HUES64 (cell line): ENCODE measurements around the gene FBXO39. TPM values are rescaled to one million over a fixed set of nuclear protein-coding genes. Genes with fewer than 3 reads are reported as not detected.
A peak's percentile ranks its signal among the peaks of the same experiment; 100 is the strongest.
"Not testable (repeated sequence)": the region's sequence is repeated elsewhere in the genome, so short reads cannot be mapped to it uniquely, and the experiment has no call there.

Experiments
- H3K27ac ChIP-seq: 2 replicates; pipeline ENCODE4 v1.7.0; 2013; ENCODE audit warnings: low read depth, low read length, inconsistent platforms
- H3K27me3 ChIP-seq: 2 replicates; pipeline ENCODE4 v1.6.1; 2013; ENCODE audit warnings: mild to moderate bottlenecking, low read length; ENCODE audit not compliant: insufficient read depth
- H3K36me3 ChIP-seq: 2 replicates; pipeline ENCODE4 v1.6.1; 2013; ENCODE audit warnings: mild to moderate bottlenecking, low read length; ENCODE audit not compliant: insufficient read depth
- H3K4me1 ChIP-seq: 2 replicates; pipeline ENCODE4 v1.6.1; 2013; ENCODE audit warnings: mild to moderate bottlenecking, low read length, moderate library complexity; ENCODE audit not compliant: insufficient read depth
- H3K4me3 ChIP-seq: 2 replicates; pipeline ENCODE4 v1.5.1; 2013; ENCODE audit warnings: mild to moderate bottlenecking, low read length, moderate library complexity
- H3K9ac ChIP-seq: 2 replicates; pipeline ENCODE4 v1.6.1; 2013; ENCODE audit warnings: mild to moderate bottlenecking, low read depth, low read length
- H3K9me3 ChIP-seq: 2 replicates; pipeline ENCODE4 v1.6.1; 2013; ENCODE audit warnings: low read depth, low read length; ENCODE audit not compliant: insufficient read depth
- WGBS: fragments of 150-250, 120-280 bp; methylation state at CpG from one replicate; pipeline ENCODE4 v1.1.7; 2013; ENCODE audit warnings: missing lambda C conversion rate; 5-methylcytosine and 5-hydroxymethylcytosine counted together
- polyA plus RNA-seq, 2 experiments: library from polyadenylated mRNA; stranded (reverse); fragments of 50-300 nt; gene quantifications; one replicate each; pipeline ENCODE4 v1.2.3, GENCODE V29; 2013

FBXO39 gene
- polyA plus RNA-seq (2013, experiment 1 of 2): not detected
- polyA plus RNA-seq (2013, experiment 2 of 2): not detected

- H3K27me3 ChIP-seq: peaks cover 46% of the 10 kb centered on the region
Observed at GRCh38 chr17:6775871-6776405, at the start of gene FBXO39. Gene FBXO39, plus strand, starts transcription at chr17:6776215. Its CDS starts 3,654 bp downstream, at chr17:6779869.

GRCh38 chr17:6729531-6729930, 46.5 kb upstream of the FBXO39 start:
- H3K9ac ChIP-seq: no peak overlapping the region
- peaks cover 6% of the 10 kb centered on the region; the same call in 1 of the 2 replicates for H3K27me3 ChIP-seq
- no peaks in the 10 kb centered on the region for H3K4me1 ChIP-seq
- 79% methylated on average over 4 of the region's 4 CpGs for WGBS
- H3K27ac ChIP-seq: no peak overlapping the region
- H3K36me3 ChIP-seq: no peaks in the 10 kb centered on the region
- H3K9me3 ChIP-seq: no peaks in the 10 kb centered on the region
- H3K4me3 ChIP-seq: no peak overlapping the region

More at GRCh38 chr17:6775871-6776405, at the start of gene FBXO39:
- H3K27ac ChIP-seq: no peak within 1 kb of the TSS
- no peaks in the 10 kb centered on the region for H3K9me3 ChIP-seq
- peak within 1 kb of the TSS; percentile 46; the same call in 1 of the 2 replicates for H3K9ac ChIP-seq
- H3K36me3 ChIP-seq: no peaks in the 10 kb centered on the region
- peak within 1 kb of the TSS; percentile 55 for H3K4me3 ChIP-seq
- H3K4me1 ChIP-seq: no peaks in the 10 kb centered on the region
- WGBS: 4% methylated on average over 49 of the region's 49 CpGs

DNA sequence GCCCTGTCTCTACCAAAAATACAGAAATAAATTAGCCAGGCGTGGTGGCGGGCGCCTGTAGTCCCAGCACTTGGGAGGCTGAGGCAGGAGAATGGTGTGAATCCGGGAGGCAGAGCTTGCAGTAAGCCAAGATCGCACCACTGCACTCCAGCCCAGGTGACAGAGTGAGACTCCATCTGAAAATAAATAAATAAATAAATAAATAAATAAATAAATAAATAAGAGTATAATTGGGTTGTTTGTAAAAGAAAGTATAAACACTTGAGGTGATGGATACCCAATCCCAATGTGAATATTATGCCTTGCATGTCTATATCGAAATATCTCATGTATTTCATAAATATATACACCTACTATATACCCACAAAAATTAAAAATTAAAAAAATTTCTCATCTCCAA, 29.4 kb upstream of the FBXO39 start:
- H3K27ac ChIP-seq, H3K9ac ChIP-seq, H3K4me1 ChIP-seq, H3K9me3 ChIP-seq, H3K4me3 ChIP-seq, H3K36me3 ChIP-seq, H3K27me3 ChIP-seq: not testable (repeated sequence)
- WGBS: 92% methylated on average over 6 of the region's 6 CpGs

- no peak overlapping the region for H3K4me3 ChIP-seq
- H3K27ac ChIP-seq: no peak overlapping the region
- H3K9me3 ChIP-seq: no peaks in the 10 kb centered on the region; the same call in 1 of the 2 replicates
- no peak overlapping the region for H3K9ac ChIP-seq
- H3K4me1 ChIP-seq: peaks cover 17% of the 10 kb centered on the region
- no peaks in the 10 kb centered on the region for H3K27me3 ChIP-seq
- no peaks in the 10 kb centered on the region for H3K36me3 ChIP-seq
Observed at GRCh38 chr17:6748617-6749016, 27.4 kb upstream of the FBXO39 start.

DNA sequence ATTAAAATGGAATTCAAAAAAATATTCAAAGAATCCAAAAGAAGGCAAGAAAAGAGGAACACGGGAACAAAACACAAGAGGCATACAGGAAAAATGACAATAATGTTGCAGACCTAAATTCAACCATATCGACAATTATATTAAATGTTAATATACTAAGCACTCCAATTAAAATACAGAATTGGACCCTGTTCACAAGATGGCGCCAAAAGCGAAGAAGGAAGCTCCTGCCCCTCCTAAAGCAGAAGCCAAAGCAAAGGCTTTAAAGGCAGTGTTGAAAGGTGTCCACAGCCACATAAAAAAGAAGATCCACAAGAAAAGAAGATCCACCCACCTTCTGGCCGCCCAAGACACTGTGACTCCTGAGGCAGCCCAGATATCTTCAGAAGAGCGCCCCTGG, 26.5 kb upstream of the FBXO39 start:
- Histone ChIP-seq H3K9me3 (no peaks in the 10 kb centered on the region; the same call in 1 of the 2 replicates), H3K36me3 (no peaks in the 10 kb centered on the region), H3K27me3 (no peaks in the 10 kb centered on the region), H3K4me3 (no peak overlapping the region), H3K9ac (no peak overlapping the region), H3K27ac (no peak overlapping the region), H3K4me1 (peaks cover 19% of the 10 kb centered on the region)
- WGBS: 92% methylated on average over 6 of the region's 6 CpGs

- peaks cover 24% of the 10 kb centered on the region for H3K4me1 ChIP-seq
- no peak overlapping the region for H3K4me3 ChIP-seq
- WGBS: 74% methylated on average over 6 of the region's 7 CpGs
- peak overlapping the region; percentile 8; the same call in 1 of the 2 replicates for H3K9ac ChIP-seq
- no peaks in the 10 kb centered on the region for H3K36me3 ChIP-seq
- H3K9me3 ChIP-seq: no peaks in the 10 kb centered on the region; the same call in 1 of the 2 replicates
- H3K27ac ChIP-seq: no peak overlapping the region
- H3K27me3 ChIP-seq: no peaks in the 10 kb centered on the region
Observed at GRCh38 chr17:6752068-6752909, 23.7 kb upstream of the FBXO39 start.

DNA sequence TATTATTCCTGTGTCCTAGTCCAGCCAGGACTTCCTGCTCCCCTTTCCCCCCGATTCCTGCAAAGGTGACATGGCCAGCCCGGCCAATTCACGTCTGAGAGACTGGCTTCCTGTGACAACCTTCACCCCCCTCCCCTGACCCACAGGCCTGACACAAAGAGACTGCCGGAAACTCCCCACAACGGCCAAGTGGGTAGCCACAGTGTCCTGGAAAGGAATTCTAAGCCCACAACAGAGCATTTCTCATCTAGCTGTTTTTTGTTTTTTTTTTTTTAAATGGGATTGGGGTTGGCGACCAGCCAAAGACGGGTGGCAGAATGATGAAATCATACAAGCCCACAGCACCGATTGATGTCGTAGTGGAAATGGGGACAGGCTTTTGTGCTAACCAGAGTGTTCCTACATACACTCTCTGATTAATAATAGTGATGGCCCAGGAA, 23.0 kb upstream of the FBXO39 start:
- Histone ChIP-seq H3K27ac (peak overlapping the region; percentile 47; the same call in 1 of the 2 replicates), H3K27me3 (no peaks in the 10 kb centered on the region), H3K4me1 (peaks cover 24% of the 10 kb centered on the region), H3K9ac (peak overlapping the region; percentile 8; the same call in 1 of the 2 replicates), H3K9me3 (no peaks in the 10 kb centered on the region; the same call in 1 of the 2 replicates), H3K4me3 (no peak overlapping the region), H3K36me3 (no peaks in the 10 kb centered on the region)
- WGBS: 61% methylated on average over 8 of the region's 9 CpGs

DNA sequence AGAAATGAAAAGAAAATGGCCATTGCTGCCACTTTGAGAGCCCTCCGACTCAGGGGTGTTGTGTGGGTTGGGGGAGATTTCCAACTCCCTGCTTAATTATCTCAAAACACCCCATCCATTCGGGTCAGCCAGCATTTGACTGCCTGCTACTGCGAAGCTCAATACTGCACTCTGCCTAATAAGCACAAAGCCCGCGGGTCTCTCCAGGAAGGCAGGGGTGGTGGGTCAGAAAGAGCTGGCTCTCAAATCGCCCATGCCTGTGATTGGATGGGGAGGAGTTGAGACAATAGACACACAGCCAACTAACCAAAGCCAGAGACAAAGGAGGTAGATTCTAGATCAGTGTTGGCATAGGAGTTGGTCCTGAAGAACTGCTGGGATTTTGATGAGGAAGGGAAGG, 22.5 kb upstream of the FBXO39 start:
- 84% methylated on average over 5 of the region's 6 CpGs for WGBS
- Histone ChIP-seq H3K27ac (peak overlapping the region; percentile 47), H3K9ac (0 out of 2 replicates have a peak overlapping the region, but pooled peaks have one; percentile 6), H3K4me1 (peaks cover 24% of the 10 kb centered on the region), H3K9me3 (no peaks in the 10 kb centered on the region; the same call in 1 of the 2 replicates), H3K27me3 (no peaks in the 10 kb centered on the region), H3K4me3 (no peak overlapping the region), H3K36me3 (no peaks in the 10 kb centered on the region)

- Histone ChIP-seq H3K9me3 (no peaks in the 10 kb centered on the region), H3K27me3 (no peaks in the 10 kb centered on the region), H3K27ac (no peak overlapping the region), H3K9ac (no peak overlapping the region), H3K36me3 (no peaks in the 10 kb centered on the region), H3K4me1 (peaks cover 24% of the 10 kb centered on the region), H3K4me3 (no peak overlapping the region)
- WGBS: 97% methylated on average over 5 of the region's 5 CpGs
Observed at GRCh38 chr17:6755281-6755680, 20.7 kb upstream of the FBXO39 start.

GRCh38 chr17:6755731-6756184, 20.3 kb upstream of the FBXO39 start, which contains the start of gene XAF1:
Gene XAF1, plus strand, starts transcription at chr17:6756046. Its CDS starts 33 bp downstream, at chr17:6756079.
- Histone ChIP-seq H3K9me3 (no peaks in the 10 kb centered on the region), H3K4me3 (no peak within 1 kb of the TSS)

DNA sequence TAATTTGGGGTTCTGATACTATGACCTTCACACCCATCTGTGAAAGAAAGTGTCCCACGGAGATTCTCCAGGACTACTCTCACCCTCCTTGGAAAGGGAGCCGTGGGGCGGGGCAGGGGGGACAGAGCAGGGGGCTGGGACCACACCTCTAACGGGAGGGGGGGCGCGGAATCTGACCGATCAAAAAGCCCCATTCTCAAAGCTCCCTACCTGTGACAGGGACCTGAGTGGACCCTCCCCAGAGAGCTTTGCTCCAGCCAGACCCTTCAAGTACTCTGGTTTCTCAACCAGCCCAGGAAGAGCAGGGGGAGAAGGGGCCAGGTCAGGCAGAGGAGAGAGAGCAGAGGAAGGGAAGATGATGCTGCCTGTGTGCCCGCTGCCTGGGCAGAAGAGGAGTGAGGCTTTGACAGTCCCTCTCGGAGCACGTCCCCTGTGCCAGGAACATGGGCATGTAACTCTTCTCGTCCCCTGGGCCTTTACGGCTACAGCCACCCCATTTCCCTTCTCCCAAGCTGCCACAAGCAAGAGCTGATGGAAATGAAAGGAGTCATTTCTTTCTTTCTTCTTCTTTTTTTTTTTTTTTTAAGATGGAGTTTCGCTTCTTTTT, 19.5 kb upstream of the FBXO39 start:
- Histone ChIP-seq H3K27ac (no peak overlapping the region), H3K4me1 (peaks cover 24% of the 10 kb centered on the region), H3K9ac (no peak overlapping the region), H3K27me3 (no peaks in the 10 kb centered on the region), H3K4me3 (no peak overlapping the region), H3K9me3 (no peaks in the 10 kb centered on the region), H3K36me3 (no peaks in the 10 kb centered on the region)
- WGBS: 81% methylated on average over 13 of the region's 13 CpGs

More at GRCh38 chr17:6755731-6756184, 20.3 kb upstream of the FBXO39 start, which contains the start of gene XAF1:
- no peaks in the 10 kb centered on the region for H3K27me3 ChIP-seq
- no peak within 1 kb of the TSS for H3K27ac ChIP-seq
- WGBS: 75% methylated on average over 14 of the region's 14 CpGs
- H3K4me1 ChIP-seq: peaks cover 24% of the 10 kb centered on the region
- H3K9ac ChIP-seq: no peak within 1 kb of the TSS
- H3K36me3 ChIP-seq: no peaks in the 10 kb centered on the region
